Sigmoid colon (tissue), 4 donors: ENCODE measurements around the gene FGF12.

Source experiments
- CTCF ChIP-seq, 4 experiments: fragments of 450-650 bp in 3 of 4; fragments of 200-600 bp in 1 of 4; IDR thresholded peaks; one replicate each; pipeline ENCODE4 v1.5.1; 2016 to 2019; ENCODE audit warnings: antibody characterized with exemption in 4 of 4, mild to moderate bottlenecking in 3 of 4, moderate library complexity in 2 of 4
- POLR2AphosphoS5 ChIP-seq, 4 donors: sonication (generic); formaldehyde crosslinking; IDR thresholded peaks; one replicate each; pipeline ENCODE4 v1.6.1; 2017; ENCODE audit warnings: antibody characterized with exemption in 4 of 4

GRCh38 chr3:192260116-192261010 is 467.0 kb downstream of the FGF12 start:
- TF ChIP-seq CTCF (IDR thresholded peaks at IDR 0.05) = no peak
- no peak for TF ChIP-seq POLR2AphosphoS5 (IDR thresholded peaks at IDR 0.05)
